ENCODE measurements around the gene PLXNC1. TPM values are rescaled to one million over a fixed set of nuclear protein-coding genes. Genes with fewer than 3 reads are reported as not detected.

Gene PLXNC1
- 0.57 and 0.66 TPM in 2 replicates for total RNA-seq (2014; rRNA removed; shearing (Covaris generic))
- polyA plus RNA-seq (2015; cell fraction: cytosol; rRNA removed) = 1.2 and 2.2 TPM in 2 replicates
- 1.1 and 1.4 TPM in 2 replicates for polyA plus RNA-seq (2015; cell fraction: nucleus; rRNA removed)

- DNase-seq (ENCODE audit: low read depth) = no peak
Measured at GRCh38 chr12:94147991-94148738, at the start of gene PLXNC1. PLXNC1 (plus strand) TSS chr12:94148577; CDS start chr12:94148972, 395 bp downstream.

- DNase-seq (ENCODE audit: low read depth) = no peak
Measured at GRCh38 chr12:94099191-94099590, 49.2 kb upstream of the PLXNC1 start.

GRCh38 chr12:94099632-94100031, 48.7 kb upstream of the PLXNC1 start:
- DNase-seq (ENCODE audit: low read depth) = peak; percentile 92

DNA sequence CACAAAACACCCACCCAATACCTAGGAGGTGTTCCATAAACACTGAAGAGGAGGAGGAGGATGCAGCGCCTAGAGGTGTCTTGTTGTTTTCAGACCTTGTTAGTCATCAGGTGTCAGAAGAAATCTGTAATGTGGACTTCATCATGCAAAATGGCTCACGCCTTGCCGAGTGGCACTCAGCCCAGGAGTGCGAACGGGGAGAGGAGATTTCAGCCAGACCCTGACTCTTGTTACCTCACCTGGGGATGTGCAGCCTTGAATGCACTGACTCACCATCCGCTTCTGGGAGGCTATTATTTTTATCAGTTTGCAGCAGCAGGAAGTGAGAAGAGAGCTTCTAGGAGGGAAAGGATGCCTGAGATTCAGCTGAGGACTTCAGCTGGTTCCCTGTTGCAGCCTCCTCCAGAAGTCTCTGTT, 48.2 kb upstream of the PLXNC1 start:
- DNase-seq (ENCODE audit: low read depth) = peak; percentile 94

DNA sequence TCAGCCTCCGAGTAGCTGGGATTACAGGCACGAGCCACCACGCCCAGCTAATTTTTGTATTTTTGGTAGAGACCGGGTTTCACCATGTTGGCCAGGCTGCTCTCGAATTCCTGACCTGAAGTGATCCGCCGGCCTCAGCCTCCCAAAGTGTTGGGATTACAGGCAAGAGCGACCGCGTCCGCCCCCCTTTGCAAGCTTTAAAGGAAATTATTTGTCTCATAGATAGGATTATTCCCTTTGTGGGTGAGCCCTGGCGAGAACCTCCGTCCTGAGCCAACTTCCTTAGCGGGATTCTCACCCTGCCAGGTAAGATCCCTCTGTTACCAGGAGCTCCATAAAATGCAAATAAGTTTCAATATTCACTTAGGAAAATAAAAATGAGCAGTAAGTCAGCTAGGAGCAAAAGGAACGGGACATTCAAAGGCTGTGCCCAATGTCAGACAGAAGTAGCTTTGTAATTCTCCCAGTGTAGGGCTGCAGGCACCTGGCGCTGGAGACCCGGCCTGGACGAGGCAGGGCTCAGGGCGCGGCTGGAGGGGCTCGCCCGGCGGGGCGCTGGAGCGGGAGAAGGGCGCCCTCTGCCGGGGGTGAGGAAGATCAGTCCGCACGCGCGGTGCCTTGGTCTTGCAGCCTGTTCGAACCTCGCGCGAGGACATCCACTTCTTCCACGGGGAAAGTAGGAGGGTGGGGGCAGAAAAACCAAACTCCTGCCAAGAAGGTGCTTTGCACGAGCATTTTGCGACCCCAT, 47.2 kb upstream of the PLXNC1 start:
- DNase-seq (ENCODE audit: low read depth) = peak; percentile 71

DNA sequence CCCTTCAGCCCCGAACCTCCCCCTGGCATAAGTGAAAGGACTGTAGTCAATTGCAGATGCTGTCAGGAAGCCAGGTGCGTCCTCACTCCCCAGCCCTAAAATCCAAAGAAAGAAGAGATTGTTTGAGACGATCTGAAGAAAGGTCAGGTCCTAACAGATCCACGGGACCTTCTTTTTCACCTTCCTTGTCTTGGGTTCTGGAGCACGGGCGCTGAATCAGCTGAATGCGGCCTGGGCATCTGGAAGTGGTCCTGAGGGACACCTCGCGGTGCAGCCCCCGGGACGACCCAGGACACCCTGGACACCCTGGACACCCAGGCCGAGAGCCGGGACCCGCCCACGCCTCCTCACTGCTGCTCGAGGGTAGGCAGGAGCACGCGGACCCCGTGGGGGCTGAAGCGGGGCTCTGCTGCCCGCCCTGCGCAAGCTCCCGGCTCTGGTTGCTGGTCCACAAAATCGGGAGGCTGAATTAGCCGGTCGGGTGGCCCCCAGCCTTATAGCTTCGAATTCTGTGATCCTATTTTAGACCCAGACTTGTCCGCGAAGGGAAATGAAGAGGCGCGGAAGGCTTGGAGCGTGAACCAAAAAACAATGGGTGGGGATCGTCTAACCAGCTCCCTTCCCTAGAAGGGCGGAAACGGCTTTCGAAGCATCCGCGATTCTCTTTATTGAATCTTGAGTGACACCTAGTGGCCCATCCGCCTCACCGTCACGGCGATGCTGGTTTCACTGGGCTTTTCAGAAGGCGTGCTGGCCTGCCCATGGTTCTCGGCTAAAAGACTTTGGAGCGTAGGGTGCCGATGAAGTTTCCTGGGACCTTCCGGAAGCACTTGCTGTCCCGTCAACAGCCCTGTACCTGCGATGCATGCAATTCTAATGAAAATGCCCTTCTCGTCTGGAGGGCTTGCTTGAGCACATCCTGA, 46.4 kb upstream of the PLXNC1 start:
- DNase-seq (ENCODE audit: low read depth) = peak; percentile 84

DNA sequence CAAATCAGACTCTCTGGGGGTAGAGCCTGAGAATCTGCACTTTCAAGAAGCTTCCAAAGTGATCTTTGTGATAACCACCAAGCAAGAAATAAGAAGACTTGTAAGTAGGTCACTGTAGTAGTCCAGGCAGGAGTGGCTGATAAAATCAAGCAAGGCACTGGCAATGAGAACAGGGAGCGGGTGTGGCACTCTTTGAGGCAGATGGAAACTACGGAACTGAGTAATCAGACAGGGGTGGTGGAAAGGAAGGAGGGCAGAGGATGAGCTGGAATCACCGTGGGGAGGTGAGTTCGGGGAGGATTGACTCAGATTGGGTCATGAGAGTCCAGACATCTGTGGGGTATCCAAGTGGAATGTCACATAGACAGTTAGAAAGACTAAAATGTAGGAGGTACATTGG, 44.4 kb upstream of the PLXNC1 start:
- DNase-seq (ENCODE audit: low read depth) = peak; percentile 62

- no peak for DNase-seq (ENCODE audit: low read depth)
Measured at GRCh38 chr12:94107910-94108309, 40.5 kb upstream of the PLXNC1 start.

DNA sequence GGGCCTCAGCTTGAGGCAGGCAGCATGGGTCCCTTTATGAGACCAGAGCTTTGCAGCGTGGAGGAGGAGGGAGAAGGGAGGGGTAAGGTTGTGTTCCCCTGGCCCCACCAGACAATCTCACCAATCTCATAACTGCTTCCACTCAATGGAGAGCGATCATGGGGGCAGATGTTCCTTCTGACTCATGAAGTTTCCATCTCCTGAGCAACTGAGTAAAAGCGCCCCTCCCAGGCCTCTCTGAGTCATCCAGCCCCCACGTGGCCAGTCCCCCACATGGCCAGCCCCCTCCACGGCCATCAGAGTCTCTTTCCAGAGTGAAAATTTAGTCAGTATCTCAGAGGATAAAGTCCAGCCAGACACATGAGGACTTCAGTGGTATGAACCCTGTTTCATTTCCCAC, 39.2 kb upstream of the PLXNC1 start:
- DNase-seq (ENCODE audit: low read depth) = peak; percentile 61

DNA sequence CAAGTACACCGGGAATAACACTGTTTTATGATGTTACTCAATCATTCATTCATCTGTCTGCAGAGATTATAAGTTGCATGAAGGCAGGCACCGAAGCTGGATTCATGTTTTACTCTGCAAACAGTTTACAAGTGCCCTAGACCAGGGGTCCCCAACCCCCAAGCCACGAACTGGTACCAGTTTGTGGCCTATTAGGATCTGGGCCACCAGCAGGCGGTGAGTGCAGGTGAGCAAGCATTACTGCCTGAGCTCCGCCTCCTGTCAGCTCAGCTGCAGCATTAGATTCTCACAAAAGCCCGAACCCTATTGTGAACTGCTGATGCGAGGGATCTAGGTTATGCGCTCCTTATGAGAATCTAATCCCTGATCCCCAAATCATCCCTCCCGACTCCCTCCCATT, 38.1 kb upstream of the PLXNC1 start:
- DNase-seq (ENCODE audit: low read depth) = no peak

- no peak for DNase-seq (ENCODE audit: low read depth)
Measured at GRCh38 chr12:94111302-94111701, 37.1 kb upstream of the PLXNC1 start.

GRCh38 chr12:94112121-94112520, 36.3 kb upstream of the PLXNC1 start:
- no peak for DNase-seq (ENCODE audit: low read depth)

- DNase-seq (ENCODE audit: low read depth) = no peak
Measured at GRCh38 chr12:94114166-94114565, 34.2 kb upstream of the PLXNC1 start.

DNA sequence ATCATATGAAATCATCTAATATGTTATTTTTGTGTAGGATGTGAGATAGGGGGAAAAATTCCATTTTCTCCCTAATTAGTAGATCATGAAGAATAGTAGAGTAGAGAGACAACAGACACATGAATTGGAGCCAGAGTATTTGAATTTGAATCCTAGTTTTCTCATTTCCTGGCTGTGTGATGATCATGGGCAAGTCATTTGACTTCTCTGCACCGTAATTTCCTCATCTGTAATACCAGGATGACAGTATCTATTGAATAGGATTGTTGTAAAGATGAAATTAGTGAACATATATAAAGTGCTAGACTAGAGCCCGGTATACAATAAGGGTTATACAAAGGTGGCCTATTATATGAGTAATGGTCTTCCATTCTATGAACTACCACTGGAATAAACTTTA, 32.2 kb upstream of the PLXNC1 start:
- DNase-seq (ENCODE audit: low read depth) = no peak

DNA sequence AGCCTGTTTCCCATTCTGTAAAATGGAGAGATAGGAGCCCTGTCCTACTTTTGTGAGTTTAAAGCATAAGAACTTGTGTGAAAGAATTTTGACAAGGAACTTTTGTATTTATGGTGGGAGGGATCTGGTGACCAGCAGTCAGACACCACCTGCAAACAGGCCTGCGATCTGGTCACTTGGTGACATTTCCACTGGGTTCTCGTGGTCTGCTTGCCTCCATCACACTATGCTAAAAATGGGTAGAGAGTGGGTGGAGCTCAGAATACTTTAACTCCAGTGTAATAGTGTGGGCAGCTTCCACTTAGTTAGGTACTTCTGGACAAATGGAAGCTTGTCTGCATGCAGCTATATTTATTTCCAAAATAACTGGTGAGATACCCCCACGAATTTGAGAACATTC, 26.5 kb upstream of the PLXNC1 start:
- DNase-seq (ENCODE audit: low read depth) = no peak

- no peak for DNase-seq (ENCODE audit: low read depth)
Measured at GRCh38 chr12:94122591-94122990, 25.8 kb upstream of the PLXNC1 start.

GRCh38 chr12:94123127-94123526, 25.2 kb upstream of the PLXNC1 start:
- DNase-seq (ENCODE audit: low read depth) = no peak

DNA sequence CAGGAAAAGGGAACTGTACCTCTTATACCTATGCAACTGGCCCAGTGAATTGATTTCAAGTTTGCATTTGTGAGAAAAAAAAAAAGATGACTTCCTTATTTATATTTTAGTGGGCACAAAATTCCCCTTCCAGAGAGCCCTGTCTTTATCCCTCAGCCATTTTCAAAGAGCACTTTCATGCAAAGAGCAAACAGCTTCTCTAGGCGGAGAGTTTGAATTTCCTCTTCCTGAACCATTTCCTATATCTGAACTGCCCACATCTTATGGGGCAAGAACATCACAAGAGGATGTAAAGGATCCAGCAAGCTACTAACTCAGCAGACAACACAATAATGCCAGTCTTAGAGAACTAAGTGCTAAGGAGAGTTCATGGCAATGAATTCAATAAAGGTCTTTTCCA, 22.3 kb upstream of the PLXNC1 start:
- no peak for DNase-seq (ENCODE audit: low read depth)

GRCh38 chr12:94127239-94128131, 20.9 kb upstream of the PLXNC1 start:
- DNase-seq (ENCODE audit: low read depth) = no peak

DNA sequence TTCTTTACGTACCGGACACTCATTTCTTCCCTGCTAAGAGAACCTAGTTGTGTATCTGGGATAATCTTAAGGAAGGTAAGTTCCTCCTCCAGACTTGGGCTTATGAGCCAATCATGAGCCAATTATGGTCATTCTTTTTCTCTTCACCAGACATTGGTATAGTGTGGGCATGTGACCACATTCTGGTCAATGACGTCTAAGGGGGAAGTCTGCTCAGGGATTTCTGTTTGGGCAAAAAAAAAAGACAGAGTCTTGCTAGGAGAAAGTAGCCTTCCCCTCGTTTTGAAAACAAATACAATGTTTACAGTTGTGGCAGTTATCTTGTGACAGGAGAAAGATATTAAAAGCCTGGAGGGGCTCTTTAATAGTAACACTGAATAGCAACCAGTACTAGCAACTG, 20.1 kb upstream of the PLXNC1 start:
- DNase-seq (ENCODE audit: low read depth) = no peak
